CD4-positive, alpha-beta T cell treated with Interleukin-2 at 100 ng/mL for 4 hours (primary cell): ENCODE results near the gene BFSP2.

Experiments
- DNase-seq: peaks from one replicate; pipeline ENCODE4 v3.0.0-alpha.2; 2020; ENCODE audit warnings: low spot score

BFSP2 gene

GRCh38 chr3:133419151-133419909 lies 19.5 kb downstream of the BFSP2 start:
- DNase-seq = no peak

GRCh38 chr3:133424937-133425869 lies 25.3 kb downstream of the BFSP2 start:
- DNase-seq = no peak

- DNase-seq = no peak
Measured at GRCh38 chr3:133425898-133426297, 26.0 kb downstream of the BFSP2 start.

DNA sequence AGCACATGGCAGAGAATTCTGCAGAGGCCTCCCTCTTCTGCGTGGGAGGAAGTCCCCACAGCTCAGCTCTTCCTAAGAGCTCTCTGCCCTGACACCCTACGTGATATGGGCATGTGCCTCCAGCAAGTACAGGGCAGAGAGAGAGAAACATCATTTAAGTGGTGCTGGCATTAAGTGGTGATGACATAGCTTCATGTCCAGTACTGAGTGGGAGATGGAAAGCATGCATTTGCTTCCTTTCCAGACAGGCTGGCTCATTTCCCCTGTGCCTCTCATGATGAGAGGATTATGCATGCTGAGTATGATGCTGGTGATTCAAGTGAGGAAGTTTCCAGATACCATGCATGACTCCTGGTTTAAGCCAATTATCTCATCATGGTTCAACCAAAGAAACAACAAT lies 26.9 kb downstream of the BFSP2 start:
- DNase-seq = no peak

DNA sequence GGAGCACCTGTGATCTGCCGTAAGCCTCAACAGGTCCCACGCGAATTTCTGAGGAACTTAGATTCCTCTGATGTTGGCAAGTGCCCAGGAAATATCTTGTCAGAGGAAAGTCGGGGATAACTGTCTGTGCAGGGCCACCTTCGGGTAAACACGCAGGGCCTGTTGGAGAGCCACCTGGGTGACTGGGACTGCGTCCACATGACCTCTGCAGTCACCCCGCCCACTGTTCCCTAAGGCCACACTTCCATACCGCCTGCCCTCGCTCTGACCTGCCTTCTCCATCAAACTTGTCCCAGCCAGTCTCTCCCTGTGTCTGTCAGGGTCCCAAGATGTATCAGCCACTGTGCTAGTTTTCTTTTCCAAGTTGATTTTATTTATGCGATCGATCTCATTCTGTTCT lies 28.7 kb downstream of the BFSP2 start:
- DNase-seq = no peak

GRCh38 chr3:133429063-133429462 lies 29.2 kb downstream of the BFSP2 start:
- no peak for DNase-seq

- no peak for DNase-seq
Measured at GRCh38 chr3:133439563-133439962, 39.7 kb downstream of the BFSP2 start.

- DNase-seq = no peak
Measured at GRCh38 chr3:133440652-133441051, 40.8 kb downstream of the BFSP2 start.

GRCh38 chr3:133441867-133442270 lies 42.0 kb downstream of the BFSP2 start:
- peak; percentile 33 for DNase-seq

GRCh38 chr3:133442518-133442917 lies 42.7 kb downstream of the BFSP2 start:
- no peak for DNase-seq

DNA sequence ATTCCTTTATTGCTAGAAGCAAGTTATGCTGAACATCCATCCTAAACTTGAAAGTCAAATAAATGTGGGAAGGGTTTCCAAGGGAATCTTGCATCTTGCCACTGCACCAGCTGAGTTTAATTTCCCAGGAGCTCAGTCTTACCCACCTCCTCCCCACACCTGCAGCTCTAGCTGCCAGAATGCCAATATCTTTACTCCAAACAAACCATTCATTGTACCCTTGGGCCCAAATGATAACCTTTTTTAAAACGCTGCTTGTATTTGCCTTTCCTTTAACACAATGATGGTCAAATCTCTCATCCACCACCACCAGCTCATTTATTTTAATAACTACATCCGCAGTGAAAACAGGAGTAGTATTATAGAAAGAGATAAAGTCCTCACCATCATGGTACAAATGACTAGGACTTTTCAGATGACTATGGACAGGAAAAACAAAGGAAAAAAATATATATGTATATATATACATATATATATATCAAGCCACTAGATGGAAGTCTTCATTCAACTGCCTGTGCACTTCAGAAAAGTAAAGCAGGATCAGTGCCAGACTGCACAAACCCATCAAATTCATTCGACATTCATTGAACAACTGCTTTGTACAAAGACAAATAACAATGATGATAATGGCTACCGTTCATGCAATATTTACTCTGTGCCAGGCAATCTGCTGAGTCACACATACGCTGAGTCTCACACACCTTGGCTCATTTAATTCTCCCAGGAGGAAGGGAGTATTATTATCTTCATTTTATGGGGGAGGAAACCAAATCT lies 44.0 kb downstream of the BFSP2 start:
- DNase-seq = no peak

GRCh38 chr3:133444423-133444774 lies 44.5 kb downstream of the BFSP2 start:
- no peak for DNase-seq

DNA sequence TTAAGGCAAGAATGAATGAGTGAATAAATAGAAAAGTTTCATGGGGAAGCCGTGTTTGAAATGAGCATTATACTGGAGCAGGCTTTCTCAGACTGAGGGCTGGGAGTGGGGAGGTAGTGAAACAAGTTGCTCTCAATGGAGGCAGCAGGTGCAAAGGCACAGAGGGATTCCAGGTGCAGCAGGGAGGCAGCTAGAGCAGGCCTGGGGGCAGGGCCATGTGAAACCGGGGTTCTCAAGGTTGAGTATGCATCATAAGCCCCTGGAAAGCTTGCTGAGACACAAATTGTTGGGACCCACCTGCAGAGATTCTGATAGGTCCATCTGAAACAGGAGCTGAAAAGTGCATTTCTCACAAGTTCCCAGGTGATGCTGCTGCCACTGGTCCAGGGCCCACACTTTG lies 45.3 kb downstream of the BFSP2 start:
- DNase-seq = no peak

- no peak for DNase-seq
Measured at GRCh38 chr3:133447750-133448477, 48.1 kb downstream of the BFSP2 start.

- peak; percentile 11 for DNase-seq
Measured at GRCh38 chr3:133448478-133449122, 48.7 kb downstream of the BFSP2 start.

- DNase-seq = no peak
Measured at GRCh38 chr3:133451309-133451708, 51.5 kb downstream of the BFSP2 start.

DNA sequence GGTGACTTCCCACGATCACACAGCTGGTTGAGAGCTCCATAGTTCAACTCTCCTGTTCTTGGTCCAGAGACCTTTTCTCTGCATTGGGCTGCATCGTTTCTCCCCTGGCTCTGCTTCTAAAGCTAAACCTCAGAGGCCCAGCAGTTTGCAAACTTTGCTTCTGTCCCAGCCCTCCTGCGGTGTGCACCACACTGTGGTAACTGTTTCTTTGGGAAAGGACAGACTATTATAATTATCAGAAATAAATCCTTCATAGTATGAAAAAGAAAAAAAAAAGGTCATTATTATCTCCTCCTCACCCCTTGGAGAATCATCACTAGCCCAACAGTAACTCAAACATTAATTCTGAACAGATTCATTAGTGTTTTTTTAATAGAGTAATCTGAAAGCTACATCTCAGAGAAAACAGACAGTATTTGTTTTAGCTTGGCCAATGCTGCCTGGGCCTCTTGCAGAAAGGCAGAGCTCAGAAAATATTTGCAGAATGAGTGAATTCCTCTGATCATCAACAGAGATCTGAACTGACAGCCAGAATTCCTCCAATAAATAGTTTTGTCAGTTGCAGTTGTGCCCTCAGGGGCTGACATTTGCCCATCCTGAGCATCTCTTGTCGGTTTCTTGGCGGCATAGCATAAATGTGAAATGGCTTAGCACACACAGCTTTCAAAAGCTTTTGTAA lies 52.9 kb downstream of the BFSP2 start:
- DNase-seq = no peak

DNA sequence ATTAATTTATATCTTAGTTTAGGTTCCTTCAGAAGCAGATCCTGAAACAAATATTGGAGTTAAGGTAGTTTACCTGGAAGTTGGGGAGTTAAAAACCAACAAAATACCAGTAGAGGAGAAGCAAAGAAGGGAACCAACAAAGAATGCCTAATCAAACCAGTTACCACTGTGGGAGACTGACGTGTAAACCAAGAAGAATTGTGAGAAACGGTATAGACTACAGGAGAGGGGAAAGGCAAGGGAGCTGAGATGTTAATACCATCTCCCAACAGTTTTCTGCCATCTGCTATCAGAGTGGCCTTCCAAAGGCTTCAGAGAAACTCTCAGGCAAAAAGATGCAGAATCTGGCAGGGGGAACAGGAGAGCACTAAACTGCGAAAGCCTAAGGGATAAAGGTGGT lies 53.5 kb downstream of the BFSP2 start:
- no peak for DNase-seq

GRCh38 chr3:133455281-133455680 lies 55.4 kb downstream of the BFSP2 start:
- no peak for DNase-seq

- no peak for DNase-seq
Measured at GRCh38 chr3:133455960-133456359, 56.1 kb downstream of the BFSP2 start.

DNA sequence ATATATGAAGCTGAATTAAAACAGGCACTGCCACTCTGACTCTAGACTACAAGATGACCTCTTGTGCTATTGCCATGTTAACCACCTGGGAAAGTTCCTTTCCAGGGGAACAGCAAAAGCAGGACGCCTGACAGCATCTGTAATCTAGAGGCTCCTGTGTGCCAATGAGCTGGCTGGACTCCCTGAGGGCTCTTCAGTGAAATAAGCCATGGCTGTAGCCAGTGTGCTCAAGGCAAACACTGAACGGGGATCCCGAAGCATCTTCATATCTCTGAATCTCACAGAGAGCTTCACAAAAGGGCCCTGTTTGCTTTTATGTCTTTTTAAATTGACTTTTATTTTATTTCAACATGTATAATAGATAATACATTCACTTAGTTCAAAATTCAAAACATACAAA lies 57.2 kb downstream of the BFSP2 start:
- DNase-seq = no peak
